Left lung (tissue), 8 donors: ENCODE measurements around the gene CACYBP. TPM values are rescaled to one million over a fixed set of nuclear protein-coding genes. Genes with fewer than 3 reads are reported as not detected.

Experiments
- polyA plus RNA-seq, 6 donors: library from polyadenylated mRNA; unstranded; fragments of 120-200 nt; gene quantifications; one replicate each; pipeline ENCODE4 v1.2.1, GENCODE V29; 2013; ENCODE audit not compliant: insufficient read length in 6 of 6
- total RNA-seq, 2 donors: library from RNA; stranded (reverse); fragmentation: NEBNext Ultra II Directional; extraction: Animal tissue kit (Norgen Biotek cat#: 25700); gene quantifications; one replicate each; pipeline ENCODE4 v1.2.1, GENCODE V29; 2021
- donor health status: DM: no; HTN: yes; CAD: no.
- donor health status: DM: no; HTN: no; CAD: no.

Gene CACYBP
- total and polyA plus RNA-seq, 8 donors = 69.4 to 136 (median 124) TPM

Other genes starting within 250 kb of the CACYBP start
- gene MRPS14, start 23.5 kb downstream of the CACYBP start, total RNA-seq = 10 to 100 TPM; 30.3 to 33.3 TPM
- gene MRPS14, start 23.5 kb downstream of the CACYBP start, polyA plus RNA-seq = 10 to 100 TPM; 43.8 to 46.6 (median 45.0) TPM
- gene TNN, start 67.9 kb downstream of the CACYBP start, total RNA-seq = under 1 TPM in 1 of 2 donors, not detected in 1; 0.38 TPM
- gene TNN, start 67.9 kb downstream of the CACYBP start, polyA plus RNA-seq = 1 to 10 TPM; 1.6 to 2.5 (median 2.0) TPM
- gene KIAA0040, start 192.8 kb downstream of the CACYBP start, total RNA-seq = 10 to 100 TPM; 24.4 to 42.9 TPM
- 10 to 100 TPM; 17.6 to 23.4 (median 20.3) TPM for gene KIAA0040, start 192.8 kb downstream of the CACYBP start, polyA plus RNA-seq